MM.1S (cell line): ENCODE measurements around the gene EPHA10.

Experiments used
- DNase-seq: peaks from one replicate; pipeline ENCODE4 v3.0.0-alpha.2; 2015
- H2AFZ ChIP-seq: fragments of 300-600 bp; sonication (generic); 2 replicates; pipeline ENCODE4 v1.6.0; 2016; ENCODE audit warnings: antibody characterized with exemption, low read length
- H3F3A ChIP-seq: fragments of 300-600 bp; sonication (generic); 2 replicates; pipeline ENCODE4 v1.6.1; 2016; ENCODE audit warnings: mild to moderate bottlenecking, antibody characterized with exemption, low read length, moderate library complexity, mixed read lengths; ENCODE audit not compliant: insufficient read depth
- H3K27ac ChIP-seq: fragments of 300-600 bp; sonication (generic); 2 replicates; pipeline ENCODE4 v1.5.1; 2016; ENCODE audit warnings: mild to moderate bottlenecking, low read length
- H3K27me3 ChIP-seq: fragments of 300-600 bp; sonication (generic); replicated peaks from 2 replicates; pipeline ENCODE4 v1.6.0; 2016; ENCODE audit warnings: low read length; ENCODE audit not compliant: insufficient read depth
- H3K36me3 ChIP-seq: fragments of 300-600 bp; sonication (generic); replicated peaks from 2 replicates; pipeline ENCODE4 v1.6.1; 2016; ENCODE audit warnings: mild to moderate bottlenecking, low read length, mixed read lengths; ENCODE audit not compliant: insufficient read depth
- H3K4me1 ChIP-seq: fragments of 300-600 bp; sonication (generic); 2 replicates; pipeline ENCODE4 v1.6.1; 2016; ENCODE audit warnings: low read length, mixed read lengths
- H3K4me2 ChIP-seq: fragments of 300-600 bp; sonication (generic); 2 replicates; pipeline ENCODE4 v1.6.0; 2016; ENCODE audit warnings: low read depth, low read length
- H3K4me3 ChIP-seq: fragments of 300-600 bp; sonication (generic); 2 replicates; pipeline ENCODE4 v1.5.1; 2016; ENCODE audit warnings: low read length, mixed read lengths
- H3K79me2 ChIP-seq: fragments of 300-600 bp; sonication (generic); 2 replicates; pipeline ENCODE4 v1.6.1; 2016; ENCODE audit warnings: mixed run types, low read length, mixed read lengths
- H3K9ac ChIP-seq: fragments of 300-600 bp; sonication (generic); 2 replicates; pipeline ENCODE4 v1.6.1; 2016; ENCODE audit warnings: low read length, mixed read lengths
- H3K9me2 ChIP-seq: fragments of 300-600 bp; sonication (generic); replicated peaks from 2 replicates; pipeline ENCODE4 v1.6.1; 2016; ENCODE audit warnings: mild to moderate bottlenecking, low read length, mixed read lengths; ENCODE audit not compliant: insufficient read depth
- H3K9me3 ChIP-seq: fragments of 300-600 bp; sonication (generic); replicated peaks from 2 replicates; pipeline ENCODE4 v1.6.1; 2016; ENCODE audit warnings: mild to moderate bottlenecking, low read length, mixed read lengths; ENCODE audit not compliant: insufficient read depth
- H4K20me1 ChIP-seq: fragments of 300-600 bp; sonication (generic); 2 replicates; pipeline ENCODE4 v1.6.1; 2016; ENCODE audit warnings: mild to moderate bottlenecking, low read length, moderate library complexity, mixed read lengths; ENCODE audit not compliant: insufficient read depth
- CTCF ChIP-seq: fragments of 300-600 bp; sonication (generic); IDR thresholded peaks from 2 replicates; pipeline ENCODE4 v1.5.1; 2016; ENCODE audit warnings: antibody characterized with exemption, low read length, mixed read lengths
- EZH2 ChIP-seq: fragments of 300-600 bp; sonication (generic); optimal IDR thresholded peaks from 2 replicates; pipeline ENCODE3; 2017; ENCODE audit warnings: low read depth, mild to moderate bottlenecking, antibody characterized with exemption, low read length, mixed read lengths
- EZH2phosphoT487 ChIP-seq: fragments of 300-600 bp; sonication (generic); IDR thresholded peaks from 2 replicates; pipeline ENCODE4 v1.6.1; 2018; ENCODE audit warnings: antibody characterized with exemption, low read length

EPHA10 gene

GRCh38 chr1:37682334-37682987, 82.5 kb downstream of the EPHA10 start:
- H3K4me3 ChIP-seq: no peak overlapping the region
- H3K4me2 ChIP-seq: no peak overlapping the region
- H2AFZ ChIP-seq: no peak overlapping the region
- no peaks in the 10 kb centered on the region for H3K9me3 ChIP-seq
- TF ChIP-seq EZH2phosphoT487 (no peak), CTCF (peak; percentile 91)
- H3K27ac ChIP-seq: no peak overlapping the region
- H3F3A ChIP-seq: peaks cover 37% of the 10 kb centered on the region
- no peak overlapping the region for H3K9ac ChIP-seq
- peak; percentile 72 for DNase-seq
- 0 out of 2 replicates have a peak, but pooled peaks cover 3% of the 10 kb centered on the region for H4K20me1 ChIP-seq
- no peaks in the 10 kb centered on the region for H3K27me3 ChIP-seq
- H3K36me3 ChIP-seq: 0 out of 2 replicates have a peak, but pooled peaks cover 4% of the 10 kb centered on the region
- H3K9me2 ChIP-seq: no peaks in the 10 kb centered on the region
- H3K79me2 ChIP-seq: 0 out of 2 replicates have a peak, but pooled peaks cover 15% of the 10 kb centered on the region
- H3K4me1 ChIP-seq: peaks cover 38% of the 10 kb centered on the region

- Histone ChIP-seq H3K9me3 (no peaks in the 10 kb centered on the region), H3K27me3 (no peaks in the 10 kb centered on the region), H3K4me2 (no peak overlapping the region), H3K36me3 (0 out of 2 replicates have a peak, but pooled peaks cover 4% of the 10 kb centered on the region), H4K20me1 (0 out of 2 replicates have a peak, but pooled peaks cover 3% of the 10 kb centered on the region), H3K9ac (no peak overlapping the region), H3K4me3 (no peak overlapping the region), H3K9me2 (no peaks in the 10 kb centered on the region), H3K4me1 (peaks cover 48% of the 10 kb centered on the region), H3F3A (peaks cover 52% of the 10 kb centered on the region), H2AFZ (no peak overlapping the region), H3K27ac (no peak overlapping the region), H3K79me2 (0 out of 2 replicates have a peak, but pooled peaks cover 9% of the 10 kb centered on the region)
- no peak for DNase-seq
- TF ChIP-seq CTCF: no peak
- TF ChIP-seq EZH2phosphoT487: no peak
- no peak for TF ChIP-seq EZH2
Measured at GRCh38 chr1:37680933-37681332, 84.0 kb downstream of the EPHA10 start.

GRCh38 chr1:37677808-37678207, 87.1 kb downstream of the EPHA10 start:
- H2AFZ ChIP-seq: peak overlapping the region; percentile 32; the same call in 1 of the 2 replicates
- no peak overlapping the region for H3K4me3 ChIP-seq
- peaks cover 48% of the 10 kb centered on the region for H3K4me1 ChIP-seq
- peak overlapping the region; percentile 94; the same call in 1 of the 2 replicates for H3K27ac ChIP-seq
- no peak overlapping the region for H3K9ac ChIP-seq
- TF ChIP-seq EZH2: no peak
- TF ChIP-seq CTCF: no peak
- no peak for TF ChIP-seq EZH2phosphoT487
- H3K9me2 ChIP-seq: no peaks in the 10 kb centered on the region
- no peaks in the 10 kb centered on the region for H3K9me3 ChIP-seq
- no peaks in the 10 kb centered on the region for H3K79me2 ChIP-seq
- peak; percentile 40 for DNase-seq
- H4K20me1 ChIP-seq: no peaks in the 10 kb centered on the region
- H3K36me3 ChIP-seq: 0 out of 2 replicates have a peak, but pooled peaks cover under 1% of the 10 kb centered on the region
- H3K27me3 ChIP-seq: no peaks in the 10 kb centered on the region
- peak overlapping the region; percentile 87 for H3K4me2 ChIP-seq
- peaks cover 37% of the 10 kb centered on the region for H3F3A ChIP-seq
